HG02852 (cell line): Measurements from ENCODE around the gene LEFTY2.
A peak's percentile ranks its signal among the peaks of the same experiment; 100 is the strongest.
"Not testable (repeated sequence)": the region's sequence is repeated elsewhere in the genome, so short reads cannot be mapped to it uniquely, and the experiment has no call there.

Experiments
- ATAC-seq: cut with Tn5 transposase; IDR thresholded peaks from one replicate; pipeline ENCODE4 v1.9.1; 2021; ENCODE audit warnings: mild to moderate bottlenecking, moderate library complexity; ENCODE audit not compliant: unreplicated experiment

The LEFTY2 gene

GRCh38 chr1:225908013-225908640, 32.9 kb downstream of the LEFTY2 start:
- ATAC-seq, result no peak

- no peak for ATAC-seq
Observed at GRCh38 chr1:225907341-225907740, 33.7 kb downstream of the LEFTY2 start.

GRCh38 chr1:225906467-225906866, 34.6 kb downstream of the LEFTY2 start:
- ATAC-seq, result no peak

GRCh38 chr1:225903623-225904022, 37.4 kb downstream of the LEFTY2 start:
- no peak for ATAC-seq

- no peak for ATAC-seq
Observed at GRCh38 chr1:225899044-225899925, 41.7 kb downstream of the LEFTY2 start.

- ATAC-seq, result no peak
Observed at GRCh38 chr1:225897595-225898514, 43.2 kb downstream of the LEFTY2 start.

GRCh38 chr1:225896937-225897549, 44.0 kb downstream of the LEFTY2 start:
- ATAC-seq, result peak; percentile 100

- ATAC-seq, result no peak
Observed at GRCh38 chr1:225896494-225896893, 44.5 kb downstream of the LEFTY2 start.

- ATAC-seq, result no peak
Observed at GRCh38 chr1:225892307-225892706, 48.7 kb downstream of the LEFTY2 start.

GRCh38 chr1:225891229-225891972, 49.6 kb downstream of the LEFTY2 start:
- no peak for ATAC-seq

GRCh38 chr1:225890346-225891228, 50.4 kb downstream of the LEFTY2 start:
- ATAC-seq, result no peak

- no peak for ATAC-seq
Observed at GRCh38 chr1:225889743-225890142, 51.3 kb downstream of the LEFTY2 start.

- no peak for ATAC-seq
Observed at GRCh38 chr1:225888898-225889601, 52.0 kb downstream of the LEFTY2 start, which contains the start of gene LEFTY1. Gene LEFTY1, minus strand, starts transcription at chr1:225889146. Its CDS starts 80 bp downstream, at chr1:225889066.

- ATAC-seq, result no peak
Observed at GRCh38 chr1:225888289-225888897, 52.6 kb downstream of the LEFTY2 start.

- ATAC-seq, result not testable (repeated sequence)
Observed at GRCh38 chr1:225887554-225888288, 53.3 kb downstream of the LEFTY2 start.

- ATAC-seq, result no peak
Observed at GRCh38 chr1:225887030-225887314, 54.0 kb downstream of the LEFTY2 start.
